Glomerular visceral epithelial cell (primary cell): ENCODE data around the gene HOXB3.

ENCODE experiments used
- DNase-seq: peaks from one replicate; pipeline ENCODE4 v3.0.0-alpha.2; 2016; ENCODE audit errors: extremely low spot score

HOXB3 gene

GRCh38 chr17:48597778-48598631, 8.0 kb upstream of the HOXB3 start:
- peak; percentile 82 for DNase-seq

- DNase-seq, result no peak
Measured at GRCh38 chr17:48597528-48597777, 7.4 kb upstream of the HOXB3 start.

- peak; percentile 51 for DNase-seq
Measured at GRCh38 chr17:48596735-48597527, 6.9 kb upstream of the HOXB3 start.

GRCh38 chr17:48596000-48596734, 6.1 kb upstream of the HOXB3 start:
- no peak for DNase-seq

- no peak for DNase-seq
Measured at GRCh38 chr17:48595278-48595999, 5.4 kb upstream of the HOXB3 start.

- DNase-seq, result no peak
Measured at GRCh38 chr17:48594538-48595277, 4.7 kb upstream of the HOXB3 start.

- peak; percentile 85 for DNase-seq
Measured at GRCh38 chr17:48593840-48594537, 3.9 kb upstream of the HOXB3 start.

GRCh38 chr17:48593126-48593829, 3.2 kb upstream of the HOXB3 start, which contains the start of gene HOXB5:
Gene HOXB5, minus strand, starts transcription at chr17:48593779. Its CDS starts 97 bp downstream, at chr17:48593682.
- DNase-seq, result no peak

GRCh38 chr17:48592577-48592976, 2.5 kb upstream of the HOXB3 start:
- no peak for DNase-seq

GRCh38 chr17:48592057-48592514, 2.0 kb upstream of the HOXB3 start:
- no peak for DNase-seq

GRCh38 chr17:48591255-48592056, 1.4 kb upstream of the HOXB3 start:
- DNase-seq, result no peak

GRCh38 chr17:48590607-48591161, 643 bp upstream of the HOXB3 start:
- DNase-seq, result no peak

GRCh38 chr17:48589060-48589830, 796 bp downstream of the HOXB3 start:
- no peak for DNase-seq

- no peak for DNase-seq
Measured at GRCh38 chr17:48588528-48588927, 1.5 kb downstream of the HOXB3 start.

GRCh38 chr17:48588074-48588415, 2.0 kb downstream of the HOXB3 start:
- no peak for DNase-seq

GRCh38 chr17:48587276-48588073, 2.6 kb downstream of the HOXB3 start:
- DNase-seq, result no peak
